CD4-positive, alpha-beta T cell treated with Interleukin-10 for 1 hour (primary cell): ENCODE data around the gene AMMECR1.

Experiments used
- DNase-seq: peaks from one replicate; pipeline ENCODE4 v3.0.0-alpha.2; 2020

Gene AMMECR1

GRCh38 chrX:110310896-110311295 is 7.0 kb downstream of the AMMECR1 start:
- DNase-seq, result peak; percentile 53

- DNase-seq, result no peak
These were observed 7.7 kb downstream of the AMMECR1 start for GRCh38 chrX:110310000-110310790.

- no peak for DNase-seq
These were observed 9.7 kb downstream of the AMMECR1 start for GRCh38 chrX:110308220-110308619.

- no peak for DNase-seq
These were observed 13.0 kb downstream of the AMMECR1 start for GRCh38 chrX:110304884-110305283.

GRCh38 chrX:110304371-110304770 is 13.5 kb downstream of the AMMECR1 start:
- no peak for DNase-seq

GRCh38 chrX:110302975-110303374 is 14.9 kb downstream of the AMMECR1 start:
- DNase-seq, result no peak

- no peak for DNase-seq
These were observed 16.7 kb downstream of the AMMECR1 start for GRCh38 chrX:110301194-110301593.

GRCh38 chrX:110294087-110294486 is 23.8 kb downstream of the AMMECR1 start:
- no peak for DNase-seq

GRCh38 chrX:110293658-110294057 is 24.2 kb downstream of the AMMECR1 start:
- DNase-seq, result no peak

- no peak for DNase-seq
These were observed 30.3 kb downstream of the AMMECR1 start for GRCh38 chrX:110287605-110288004.

- DNase-seq, result no peak
These were observed 31.8 kb downstream of the AMMECR1 start for GRCh38 chrX:110286106-110286505.

- no peak for DNase-seq
These were observed 33.7 kb downstream of the AMMECR1 start for GRCh38 chrX:110284159-110284558.

GRCh38 chrX:110282922-110283321 is 35.0 kb downstream of the AMMECR1 start:
- DNase-seq, result no peak

- DNase-seq, result no peak
These were observed 36.5 kb downstream of the AMMECR1 start for GRCh38 chrX:110281377-110281776.

GRCh38 chrX:110280954-110281353 is 36.9 kb downstream of the AMMECR1 start:
- DNase-seq, result no peak

GRCh38 chrX:110277609-110278008 is 40.3 kb downstream of the AMMECR1 start:
- no peak for DNase-seq

- no peak for DNase-seq
These were observed 41.1 kb downstream of the AMMECR1 start for GRCh38 chrX:110276778-110277177.

- DNase-seq, result peak; percentile 2
These were observed 49.0 kb downstream of the AMMECR1 start for GRCh38 chrX:110268886-110269285.

- no peak for DNase-seq
These were observed 49.5 kb downstream of the AMMECR1 start for GRCh38 chrX:110268395-110268794.

- peak; percentile 7 for DNase-seq
These were observed 50.0 kb downstream of the AMMECR1 start for GRCh38 chrX:110267874-110268273.

- DNase-seq, result no peak
These were observed 52.2 kb downstream of the AMMECR1 start for GRCh38 chrX:110265661-110266060.

GRCh38 chrX:110259117-110259516 is 58.8 kb downstream of the AMMECR1 start:
- no peak for DNase-seq

- no peak for DNase-seq
These were observed 59.3 kb downstream of the AMMECR1 start for GRCh38 chrX:110258552-110258951.

- DNase-seq, result no peak
These were observed 60.0 kb downstream of the AMMECR1 start for GRCh38 chrX:110257889-110258288.

- no peak for DNase-seq
These were observed 65.2 kb downstream of the AMMECR1 start for GRCh38 chrX:110252711-110253110.
